HG03565 (cell line): ENCODE data around the gene DNAJB13.

Source experiments
- ATAC-seq: cut with Tn5 transposase; IDR thresholded peaks from one replicate; pipeline ENCODE4 v1.9.1; 2021; ENCODE audit warnings: mild to moderate bottlenecking, moderate library complexity; ENCODE audit not compliant: unreplicated experiment

The DNAJB13 gene

GRCh38 chr11:73949912-73950311, 914 bp upstream of the DNAJB13 start:
- no peak for ATAC-seq

GRCh38 chr11:73951797-73952196, 971 bp downstream of the DNAJB13 start:
- no peak for ATAC-seq

GRCh38 chr11:73956876-73957653, 6.2 kb downstream of the DNAJB13 start:
- ATAC-seq, result no peak

- ATAC-seq, result no peak
Measured at GRCh38 chr11:73957654-73958361, 7.0 kb downstream of the DNAJB13 start.

GRCh38 chr11:73958521-73959141, 7.8 kb downstream of the DNAJB13 start:
- no peak for ATAC-seq

GRCh38 chr11:73961321-73961720, 10.5 kb downstream of the DNAJB13 start:
- ATAC-seq, result no peak

- ATAC-seq, result no peak
Measured at GRCh38 chr11:73962101-73962705, 11.4 kb downstream of the DNAJB13 start.

GRCh38 chr11:73963861-73964260, 13.0 kb downstream of the DNAJB13 start:
- ATAC-seq, result no peak

GRCh38 chr11:73965076-73965763, 14.4 kb downstream of the DNAJB13 start:
- no peak for ATAC-seq

GRCh38 chr11:73965764-73966121, 14.9 kb downstream of the DNAJB13 start:
- ATAC-seq, result no peak

GRCh38 chr11:73968356-73968966, 17.6 kb downstream of the DNAJB13 start:
- no peak for ATAC-seq

- no peak for ATAC-seq
Measured at GRCh38 chr11:73969091-73969490, 18.3 kb downstream of the DNAJB13 start.

GRCh38 chr11:73969991-73970800, 19.4 kb downstream of the DNAJB13 start:
- ATAC-seq, result no peak

GRCh38 chr11:73971175-73971719, 20.4 kb downstream of the DNAJB13 start:
- no peak for ATAC-seq

- no peak for ATAC-seq
Measured at GRCh38 chr11:73972187-73972586, 21.4 kb downstream of the DNAJB13 start.

GRCh38 chr11:73972620-73973449, 22.0 kb downstream of the DNAJB13 start:
- ATAC-seq, result no peak

GRCh38 chr11:73974604-73975478, 24.0 kb downstream of the DNAJB13 start:
- no peak for ATAC-seq

- ATAC-seq, result no peak
Measured at GRCh38 chr11:73975479-73975757, 24.6 kb downstream of the DNAJB13 start.
